A549 (cell line): ENCODE data around the gene ANKRD55. TPM values are rescaled to one million over a fixed set of nuclear protein-coding genes. Genes with fewer than 3 reads are reported as not detected.

Experiments used
- ATAC-seq, 2 experiments: fragments of 200-7000 bp in 1 of 2; fragments of >200 bp in 1 of 2; cut with Nextera tagmentation in 1 of 2; cut with Tn5 transposase in 1 of 2; 3 replicates each; pipeline versions ENCODE4 v1.8.0 to v1.9.1; 2018 to 2020; ENCODE audit warnings: mild to moderate bottlenecking in 1 of 2, moderate library complexity in 1 of 2
- CTCF ChIA-PET: fragments of 300-600 bp; sonication (Branson Sonifier 250); formaldehyde crosslinking; extraction: SDS; loops from one replicate; lab custom pipeline; 2021; ENCODE audit warnings: antibody characterized with exemption, inconsistent platforms; lab: Yijun Ruan, JAX
- POLR2A ChIA-PET: fragments of 350-600 bp; formaldehyde crosslinking; extraction: SDS; loops from one replicate; lab custom pipeline; 2021; ENCODE audit warnings: antibody characterized with exemption, inconsistent platforms; lab: Yijun Ruan, JAX
- DNase-seq, 2 experiments: peaks; one replicate each; pipeline versions ENCODE4 v3.0.0 to v3.0.0-alpha.2; 2011 to 2016; ENCODE audit warnings: low read depth in 1 of 2, low spot score in 1 of 2
- FAIRE-seq: peaks from 2 replicates; lab custom pipeline; 2011; peaks lifted over from hg19 to GRCh38; lab: Jason Lieb, UNC
- H3K27ac ChIP-seq, 2 experiments: fragments of >200 bp; sonication (Bioruptor Twin); formaldehyde crosslinking; 3 replicates each; pipeline ENCODE4 v1.5.1; 2016 to 2017
- H3K4me1 ChIP-seq: fragments of >200 bp; sonication (Bioruptor Twin); formaldehyde crosslinking; 3 replicates; pipeline ENCODE4 v1.6.1; 2016
- H3K4me2 ChIP-seq: fragments of >200 bp; sonication (Bioruptor Twin); formaldehyde crosslinking; 3 replicates; pipeline ENCODE4 v1.6.1; 2016
- H3K4me3 ChIP-seq: fragments of >200 bp; sonication (Bioruptor Twin); formaldehyde crosslinking; 3 replicates; pipeline ENCODE4 v1.5.1; 2016
- H3K9me3 ChIP-seq: fragments of >200 bp; sonication (Bioruptor Twin); formaldehyde crosslinking; 3 replicates; pipeline ENCODE4 v1.6.1; 2016
- CEBPB ChIP-seq, 2 experiments: fragments of >200 bp in 1 of 2; sonication (Bioruptor Twin) in 1 of 2; formaldehyde crosslinking in 1 of 2; IDR thresholded peaks; 2 replicates each; pipeline ENCODE4 v1.6.1; 2012 to 2016
- CHD2 ChIP-seq: fragments of 150-350 bp; IDR thresholded peaks from 2 replicates; pipeline ENCODE4 v1.6.1; 2014; ENCODE audit warnings: low read length; ENCODE audit not compliant: partially characterized antibody
- CHD4 ChIP-seq: fragments of 200-600 bp; sonication (generic); IDR thresholded peaks from 2 replicates; pipeline ENCODE4 v1.6.1; 2016; ENCODE audit warnings: antibody characterized with exemption, mild to moderate bottlenecking, borderline replicate concordance
- EHF ChIP-seq: fragments of 250-450 bp; sonication (Bioruptor Pico); IDR thresholded peaks from 2 replicates; pipeline ENCODE4 v1.5.0; 2020; ENCODE audit warnings: mild to moderate bottlenecking
- EHMT2 ChIP-seq: fragments of 200-600 bp; sonication (generic); IDR thresholded peaks from 2 replicates; pipeline ENCODE4 v1.6.1; 2016; ENCODE audit warnings: antibody characterized with exemption, low read depth, mild to moderate bottlenecking, moderate library complexity
- EP300 ChIP-seq, 2 experiments: fragments of >200 bp; sonication (Bioruptor Twin); formaldehyde crosslinking; IDR thresholded peaks; 2 replicates in 1 of 2; 3 replicates in 1 of 2; pipeline ENCODE4 v1.6.1; 2016 to 2017
- ESRRA ChIP-seq: fragments of 150-350 bp; IDR thresholded peaks from 2 replicates; pipeline ENCODE4 v1.6.1; 2014; ENCODE audit warnings: mild to moderate bottlenecking, low read length, borderline replicate concordance
- FOSB ChIP-seq: fragments of 250-450 bp; sonication (Bioruptor Pico); IDR thresholded peaks from 2 replicates; pipeline ENCODE4 v1.5.0; 2020; ENCODE audit warnings: mild to moderate bottlenecking, moderate library complexity
- GATA3 ChIP-seq: IDR thresholded peaks from 2 replicates; pipeline ENCODE4 v1.6.1; 2012; ENCODE audit warnings: borderline replicate concordance
- HDAC2 ChIP-seq: fragments of 200-600 bp; sonication (generic); IDR thresholded peaks from 2 replicates; pipeline ENCODE4 v1.6.1; 2016
- JUN ChIP-seq, 2 experiments: fragments of >200 bp; sonication (Bioruptor Twin); formaldehyde crosslinking; IDR thresholded peaks; 2 replicates in 1 of 2; 3 replicates in 1 of 2; pipeline ENCODE4 v1.6.1; 2016 to 2017
- MYC ChIP-seq: IDR thresholded peaks from 2 replicates; pipeline ENCODE4 v1.6.1; 2012; ENCODE audit warnings: mild to moderate bottlenecking, inconsistent platforms, low read length, improper control_type of control experiment, borderline replicate concordance
- NR3C1 ChIP-seq: fragments of >200 bp; sonication (Bioruptor Twin); formaldehyde crosslinking; IDR thresholded peaks from 3 replicates; pipeline ENCODE4 v1.6.1; 2017
- POLR2AphosphoS2 ChIP-seq: conservative IDR thresholded peaks from 2 replicates; pipeline ENCODE4 v1.6.1; 2012; ENCODE audit warnings: low read length, improper control_type of control experiment, inconsistent platforms
- RAD21 ChIP-seq, 2 experiments: fragments of >200 bp in 1 of 2; sonication (Bioruptor Twin) in 1 of 2; formaldehyde crosslinking in 1 of 2; IDR thresholded peaks in 1 of 2; conservative IDR thresholded peaks in 1 of 2; 2 replicates in 1 of 2; 3 replicates in 1 of 2; pipeline ENCODE4 v1.6.1; 2012 to 2018; ENCODE audit warnings: inconsistent platforms in 1 of 2
- RFX5 ChIP-seq: fragments of 450-650 bp; IDR thresholded peaks from 2 replicates; pipeline ENCODE4 v1.7.1; 2014; ENCODE audit warnings: antibody characterized with exemption, mild to moderate bottlenecking, moderate library complexity
- RNF2 ChIP-seq: fragments of 200-600 bp; sonication (generic); IDR thresholded peaks from 2 replicates; pipeline ENCODE4 v1.6.1; 2016; ENCODE audit warnings: low read depth, mild to moderate bottlenecking, antibody characterized with exemption, moderate library complexity, borderline replicate concordance
- TFCP2L1 ChIP-seq: fragments of 250-450 bp; sonication (Bioruptor Pico); IDR thresholded peaks from 2 replicates; pipeline ENCODE4 v1.5.0; 2021; ENCODE audit warnings: mild to moderate bottlenecking
- TP53 ChIP-seq: fragments of 250-450 bp; sonication (Bioruptor Pico); IDR thresholded peaks from 2 replicates; pipeline ENCODE4 v1.5.0; 2021; ENCODE audit warnings: mild to moderate bottlenecking, moderate library complexity
- WGBS: methylation state at CpG from one replicate; pipeline ENCODE4 v1.1.6; 2017; ENCODE audit errors: missing lambda C conversion rate; 5-methylcytosine and 5-hydroxymethylcytosine counted together
- polyA plus RNA-seq, 4 experiments: library from polyadenylated mRNA; depleted of rRNA in 3 of 4; stranded (reverse); fragments of >200 nt; fragmentation: RNase III in 1 of 4; extraction: RNeasy Plus Mini Kit Qiagen cat#74134 plus additional on column Dnase treatment in 1 of 4; gene quantifications; 2 replicates in 3 of 4; 3 replicates in 1 of 4; pipeline ENCODE4 v1.2.3, GENCODE V29; 2011 to 2017
- TF ChIP-seq, protein P1 (sequence below): fragments of >200 bp; sonication (Bioruptor Twin); formaldehyde crosslinking; IDR thresholded peaks from 3 replicates; pipeline ENCODE4 v1.6.1; 2016
- TF ChIP-seq, protein P2 (sequence below): IDR thresholded peaks from 2 replicates; pipeline ENCODE4 v1.6.1; 2012
- TF ChIP-seq, protein P3 (sequence below): IDR thresholded peaks from 2 replicates; pipeline ENCODE4 v1.6.1; 2012

The ANKRD55 gene
- polyA plus RNA-seq, 2 of the 4 experiments (the other 2 are of a cell fraction), result 0.10 to 0.30 TPM

DNA sequence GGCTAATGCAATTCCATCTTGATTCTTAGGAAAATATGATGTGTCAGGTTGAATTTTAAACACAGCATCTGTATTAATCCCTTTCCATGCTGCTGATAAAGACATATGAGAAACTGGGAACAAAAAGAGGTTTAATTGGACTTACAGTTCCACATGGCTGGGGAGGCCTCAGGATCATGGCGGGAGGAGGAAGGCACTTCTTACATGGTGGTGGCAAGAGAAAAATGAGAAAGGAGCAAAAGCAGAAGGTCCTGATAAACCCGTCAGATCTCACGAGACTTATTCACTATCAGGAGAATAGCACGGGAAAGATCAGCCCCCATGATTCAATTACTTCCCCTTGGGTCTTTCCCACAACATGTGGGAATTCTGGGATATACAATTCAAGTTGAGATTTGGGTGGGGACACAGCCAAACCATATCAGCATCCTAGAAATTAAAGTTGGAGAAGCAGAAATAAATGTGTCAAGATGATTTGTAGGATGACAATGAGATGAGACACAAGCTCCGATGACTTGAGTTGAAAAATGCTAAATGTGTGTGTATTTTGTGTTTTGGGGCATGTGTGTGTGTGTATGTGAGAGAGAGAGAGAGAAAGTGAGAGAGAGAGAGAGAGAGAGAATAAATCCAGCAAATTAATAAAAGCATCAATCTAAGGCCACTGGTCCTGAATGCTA lies 48.5 kb upstream of the ANKRD55 start:
- CTCF ChIA-PET, result interaction anchor here (1.2 to 3.3 kb wide), 4 partner anchors 9 to 557 kb away, joined by 3 to 18 read pairs (median 6); no protein-coding TSS in a partner anchor
- TF ChIP-seq JUN (IDR thresholded peaks at IDR 0.05) (no peak), ESRRA (no peak), POLR2AphosphoS2 (no peak), EHMT2 (no peak), NR3C1 (no peak)
- TF ChIP-seq, protein P1, sequence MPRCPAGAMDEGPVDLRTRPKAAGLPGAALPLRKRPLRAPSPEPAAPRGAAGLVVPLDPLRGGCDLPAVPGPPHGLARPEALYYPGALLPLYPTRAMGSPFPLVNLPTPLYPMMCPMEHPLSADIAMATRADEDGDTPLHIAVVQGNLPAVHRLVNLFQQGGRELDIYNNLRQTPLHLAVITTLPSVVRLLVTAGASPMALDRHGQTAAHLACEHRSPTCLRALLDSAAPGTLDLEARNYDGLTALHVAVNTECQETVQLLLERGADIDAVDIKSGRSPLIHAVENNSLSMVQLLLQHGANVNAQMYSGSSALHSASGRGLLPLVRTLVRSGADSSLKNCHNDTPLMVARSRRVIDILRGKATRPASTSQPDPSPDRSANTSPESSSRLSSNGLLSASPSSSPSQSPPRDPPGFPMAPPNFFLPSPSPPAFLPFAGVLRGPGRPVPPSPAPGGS, result no peak
- POLR2A ChIA-PET, result no interaction called here
- ATAC-seq (no peak), FAIRE-seq (no peak), DNase-seq (no peak)
- Histone ChIP-seq H3K4me1 (peaks cover 31% of the 10 kb centered on the region), H3K27ac (no peak overlapping the region), H3K4me2 (no peak overlapping the region), H3K4me3 (no peak overlapping the region), H3K9me3 (no peaks in the 10 kb centered on the region)
- WGBS, result 66% methylated on average over 5 of the region's 5 CpGs

DNA sequence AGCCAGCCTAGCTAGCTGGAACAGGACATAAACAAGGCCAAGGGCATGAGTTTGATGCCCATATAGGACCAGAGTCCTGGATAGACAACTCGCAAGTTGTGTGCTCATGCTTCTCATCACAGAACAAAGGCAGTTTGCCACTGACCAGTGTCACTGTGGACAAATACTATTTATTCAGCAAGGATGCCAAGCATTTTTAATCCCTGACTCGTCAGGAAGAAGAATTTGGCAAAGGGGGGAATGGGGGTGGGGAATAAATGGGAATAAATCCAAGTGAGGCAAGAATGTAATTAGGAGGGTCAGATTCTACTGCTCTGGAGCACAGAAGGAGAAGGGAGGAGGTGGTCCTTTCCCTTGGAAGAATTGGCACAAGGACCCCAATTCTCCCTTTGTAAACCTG lies 46.8 kb upstream of the ANKRD55 start:
- H3K4me2 ChIP-seq, result peak overlapping the region; percentile 48
- peak overlapping the region; percentile 39 to 76; a peak in 5 of 6 replicates for H3K27ac ChIP-seq
- peak in 1 of 2 experiments; percentile 55; a peak in 3 of 6 replicates for ATAC-seq
- TF ChIP-seq EP300 (IDR thresholded peaks at IDR 0.05) (0 out of 5 replicates have a peak, but pooled peaks of 1 of the 2 experiments have one; percentile 23), TFCP2L1 (no peak), JUN (IDR thresholded peaks at IDR 0.05) (0 out of 5 replicates have a peak, but pooled peaks of 1 of the 2 experiments have one; percentile 42), GATA3 (peak; percentile 71; the same call in 1 of the 2 replicates), FOSB (CRISPR knock-in tag) (no peak), CEBPB (IDR thresholded peaks at IDR 0.05) (0 out of 4 replicates have a peak, but pooled peaks of 1 of the 2 experiments have one; percentile 3)
- TF ChIP-seq, protein P2, sequence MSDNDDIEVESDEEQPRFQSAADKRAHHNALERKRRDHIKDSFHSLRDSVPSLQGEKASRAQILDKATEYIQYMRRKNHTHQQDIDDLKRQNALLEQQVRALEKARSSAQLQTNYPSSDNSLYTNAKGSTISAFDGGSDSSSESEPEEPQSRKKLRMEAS, result no peak
- no peaks in the 10 kb centered on the region for H3K9me3 ChIP-seq
- H3K4me3 ChIP-seq, result no peak overlapping the region
- WGBS, result 8% methylated on average over 2 of the region's 2 CpGs
- H3K4me1 ChIP-seq, result peaks cover 31% of the 10 kb centered on the region
- CTCF ChIA-PET, result interaction anchor here (0.8 to 1.8 kb wide), 4 partner anchors 9 to 28 kb away, joined by 3 to 10 read pairs (median 3); no protein-coding TSS in a partner anchor
- POLR2A ChIA-PET, result no interaction called here
- DNase-seq, result peak in 1 of 2 experiments; percentile 53
- no peak for FAIRE-seq

DNA sequence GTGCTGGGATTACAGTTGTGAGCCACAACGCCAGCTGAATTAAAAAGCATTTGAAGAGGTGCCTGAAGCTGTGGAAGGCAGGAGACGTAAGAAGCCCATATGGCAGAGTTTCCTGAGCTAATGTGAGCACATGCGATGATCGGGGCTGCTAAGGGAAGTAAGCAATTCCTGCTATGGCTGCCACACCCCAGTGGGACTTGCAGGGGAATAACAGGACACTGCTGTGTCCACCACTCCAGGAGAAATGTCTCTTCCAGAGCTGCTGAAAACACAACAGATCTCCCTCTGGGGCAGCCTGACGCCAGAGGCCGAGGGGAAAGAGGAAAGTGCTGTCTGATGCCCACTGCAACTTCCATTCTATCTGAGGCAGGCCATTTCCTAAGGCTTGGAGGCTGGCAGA lies 46.2 kb upstream of the ANKRD55 start:
- Histone ChIP-seq H3K27ac (peak overlapping the region; percentile 15 to 76; a peak in 5 of 6 replicates), H3K4me3 (no peak overlapping the region), H3K4me2 (peak overlapping the region; percentile 48; the same call in 2 of the 3 replicates), H3K4me1 (peaks cover 31% of the 10 kb centered on the region), H3K9me3 (no peaks in the 10 kb centered on the region)
- 86% methylated on average over 6 of the region's 6 CpGs for WGBS
- DNase-seq (no peak), FAIRE-seq (no peak), ATAC-seq (no peak)
- ChIA-PET POLR2A (no interaction called here), CTCF (interaction anchor here (0.8 to 1.8 kb wide), 5 partner anchors 9 to 559 kb away, joined by 3 to 10 read pairs (median 3); no protein-coding TSS in a partner anchor)
- no peak for TF ChIP-seq TP53 (CRISPR knock-in tag)
- TF ChIP-seq ESRRA, result no peak
- TF ChIP-seq RAD21 (conservative IDR thresholded peaks at IDR 0.05 in 1 of 2, IDR thresholded peaks at IDR 0.05 in 1 of 2), result no peak
- TF ChIP-seq EP300 (IDR thresholded peaks at IDR 0.05), result no peak
- no peak for TF ChIP-seq HDAC2
- no peak for TF ChIP-seq MYC
- no peak for TF ChIP-seq RFX5
- no peak for TF ChIP-seq CHD4
- TF ChIP-seq RNF2, result no peak
- TF ChIP-seq EHF, result no peak
- no peak for TF ChIP-seq CHD2
- TF ChIP-seq, protein P3, sequence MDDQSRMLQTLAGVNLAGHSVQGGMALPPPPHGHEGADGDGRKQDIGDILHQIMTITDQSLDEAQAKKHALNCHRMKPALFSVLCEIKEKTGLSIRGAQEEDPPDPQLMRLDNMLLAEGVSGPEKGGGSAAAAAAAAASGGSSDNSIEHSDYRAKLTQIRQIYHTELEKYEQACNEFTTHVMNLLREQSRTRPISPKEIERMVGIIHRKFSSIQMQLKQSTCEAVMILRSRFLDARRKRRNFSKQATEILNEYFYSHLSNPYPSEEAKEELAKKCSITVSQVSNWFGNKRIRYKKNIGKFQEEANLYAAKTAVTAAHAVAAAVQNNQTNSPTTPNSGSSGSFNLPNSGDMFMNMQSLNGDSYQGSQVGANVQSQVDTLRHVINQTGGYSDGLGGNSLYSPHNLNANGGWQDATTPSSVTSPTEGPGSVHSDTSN, result no peak
